HG03457 (cell line): Measurements from ENCODE around the gene CRABP2.

Experiments
- ATAC-seq: cut with Tn5 transposase; IDR thresholded peaks from one replicate; pipeline ENCODE4 v1.9.1; 2021; ENCODE audit warnings: moderate number of reproducible peaks; ENCODE audit not compliant: unreplicated experiment

The CRABP2 gene

DNA sequence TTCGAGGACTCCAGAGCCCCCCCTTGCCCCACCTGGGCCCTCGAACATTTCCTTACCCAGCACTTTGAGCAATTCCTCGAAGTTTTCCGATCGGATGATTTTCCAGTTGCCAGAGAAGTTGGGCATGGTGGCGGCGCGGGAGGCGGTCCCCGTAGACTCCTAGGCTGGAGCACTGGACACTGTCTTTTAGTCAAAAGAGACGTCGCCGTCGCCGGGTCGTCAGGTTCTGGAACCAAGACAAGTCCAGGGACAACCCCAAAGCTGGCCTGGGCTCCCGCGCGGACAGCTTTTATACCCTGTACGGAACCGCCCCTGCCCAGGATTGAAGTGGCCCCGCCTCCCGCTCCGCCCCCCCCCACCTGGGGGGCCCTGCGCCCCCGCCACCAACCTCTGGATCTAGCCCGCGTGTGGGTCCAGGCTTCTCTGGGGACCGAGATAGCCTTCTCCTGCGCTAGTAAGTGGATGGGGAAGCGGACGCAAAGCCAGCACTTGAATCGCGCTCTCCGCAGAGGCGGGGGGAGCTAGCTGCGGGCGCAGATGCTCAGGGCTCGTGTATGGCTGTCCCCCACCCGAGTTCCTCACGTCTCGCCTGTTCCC, at the start of gene CRABP2:
Gene CRABP2, minus strand, starts transcription at position 263 of the 597 bp plus-strand sequence. Its CDS starts 137 bp downstream, at position 126.
- no peak for ATAC-seq

GRCh38 chr1:156754219-156754618, 48.8 kb upstream of the CRABP2 start:
- ATAC-seq: no peak

- ATAC-seq: no peak
These were observed 47.6 kb upstream of the CRABP2 start for GRCh38 chr1:156752843-156753482.

GRCh38 chr1:156751757-156752481, 46.5 kb upstream of the CRABP2 start:
- peak; percentile 64 for ATAC-seq

GRCh38 chr1:156751451-156751756, 46.0 kb upstream of the CRABP2 start, which contains the start of gene HDGF:
HDGF (minus strand) TSS chr1:156751675; CDS start chr1:156751429, 246 bp downstream.
- no peak for ATAC-seq

DNA sequence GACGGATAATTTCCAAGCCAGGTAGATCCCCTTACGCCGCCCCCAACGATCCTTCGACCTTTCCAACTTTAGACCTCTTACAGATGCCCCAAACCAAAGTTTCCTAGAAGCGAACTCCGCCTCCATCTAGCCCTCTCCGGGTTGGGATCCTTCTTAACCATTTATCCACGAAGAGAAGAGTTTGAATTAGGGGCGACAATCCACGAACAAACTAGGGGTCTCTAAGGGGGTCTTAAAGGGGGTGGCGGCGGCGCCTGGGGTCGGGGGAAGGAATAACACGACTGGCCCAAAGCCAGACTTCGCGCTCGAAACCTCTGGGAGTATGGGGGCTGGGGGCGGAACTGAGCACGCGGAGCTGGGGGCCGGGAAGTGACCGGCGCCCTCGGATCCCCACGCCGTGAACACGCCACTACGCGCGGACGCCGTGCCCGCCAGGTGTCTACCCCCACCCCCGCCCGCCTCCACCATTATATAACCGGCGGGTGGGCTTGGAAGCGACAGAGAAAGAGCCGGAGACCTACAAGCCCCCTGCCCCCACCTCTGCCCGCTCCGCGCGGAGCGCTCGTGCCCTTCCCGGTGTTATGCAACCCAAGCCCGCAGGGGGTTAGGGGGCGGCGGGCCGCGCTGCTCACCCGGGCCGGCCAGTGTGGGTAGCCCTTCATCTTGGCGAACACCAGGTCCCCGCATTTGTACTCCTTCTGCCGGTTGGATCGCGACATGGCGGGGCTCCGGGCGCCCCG, 45.5 kb upstream of the CRABP2 start:
- ATAC-seq: no peak

GRCh38 chr1:156750191-156750672, 44.8 kb upstream of the CRABP2 start:
- ATAC-seq: no peak

DNA sequence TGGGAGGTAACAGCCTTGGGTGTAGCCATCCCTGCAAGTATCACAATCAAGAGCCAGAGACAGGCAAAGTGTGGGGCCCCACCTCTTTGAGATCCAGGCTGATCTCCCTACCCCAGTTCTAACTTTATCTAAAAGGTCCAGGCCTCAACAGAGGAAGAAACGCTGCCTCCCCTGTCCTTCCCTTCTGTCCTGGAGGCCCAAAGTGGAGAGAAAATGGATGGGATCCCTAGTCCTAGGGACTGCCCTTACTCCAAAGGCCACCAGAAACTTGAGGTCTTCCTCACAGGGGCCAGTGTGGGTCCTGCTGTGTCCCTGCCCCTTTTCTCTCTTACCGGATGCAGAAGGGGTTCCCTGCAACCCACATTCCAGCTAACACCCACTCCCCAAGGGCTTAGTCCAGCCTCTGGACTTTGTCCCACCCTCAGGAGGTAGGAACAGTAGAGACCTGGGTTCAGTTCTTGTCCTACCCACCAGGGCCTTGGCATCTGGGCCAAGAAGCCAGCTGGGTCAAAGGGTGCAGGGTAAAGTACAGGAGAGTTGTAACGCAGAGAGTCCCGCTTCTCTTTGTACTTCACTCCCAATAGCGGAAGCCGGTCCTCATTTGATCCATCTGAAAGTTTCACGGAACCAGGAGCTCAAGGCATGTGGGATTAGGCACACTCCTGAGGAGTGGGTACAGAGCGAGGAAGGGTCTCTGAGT, 44.2 kb upstream of the CRABP2 start:
- no peak for ATAC-seq

- ATAC-seq: no peak
These were observed 43.5 kb upstream of the CRABP2 start for GRCh38 chr1:156748670-156749418.

DNA sequence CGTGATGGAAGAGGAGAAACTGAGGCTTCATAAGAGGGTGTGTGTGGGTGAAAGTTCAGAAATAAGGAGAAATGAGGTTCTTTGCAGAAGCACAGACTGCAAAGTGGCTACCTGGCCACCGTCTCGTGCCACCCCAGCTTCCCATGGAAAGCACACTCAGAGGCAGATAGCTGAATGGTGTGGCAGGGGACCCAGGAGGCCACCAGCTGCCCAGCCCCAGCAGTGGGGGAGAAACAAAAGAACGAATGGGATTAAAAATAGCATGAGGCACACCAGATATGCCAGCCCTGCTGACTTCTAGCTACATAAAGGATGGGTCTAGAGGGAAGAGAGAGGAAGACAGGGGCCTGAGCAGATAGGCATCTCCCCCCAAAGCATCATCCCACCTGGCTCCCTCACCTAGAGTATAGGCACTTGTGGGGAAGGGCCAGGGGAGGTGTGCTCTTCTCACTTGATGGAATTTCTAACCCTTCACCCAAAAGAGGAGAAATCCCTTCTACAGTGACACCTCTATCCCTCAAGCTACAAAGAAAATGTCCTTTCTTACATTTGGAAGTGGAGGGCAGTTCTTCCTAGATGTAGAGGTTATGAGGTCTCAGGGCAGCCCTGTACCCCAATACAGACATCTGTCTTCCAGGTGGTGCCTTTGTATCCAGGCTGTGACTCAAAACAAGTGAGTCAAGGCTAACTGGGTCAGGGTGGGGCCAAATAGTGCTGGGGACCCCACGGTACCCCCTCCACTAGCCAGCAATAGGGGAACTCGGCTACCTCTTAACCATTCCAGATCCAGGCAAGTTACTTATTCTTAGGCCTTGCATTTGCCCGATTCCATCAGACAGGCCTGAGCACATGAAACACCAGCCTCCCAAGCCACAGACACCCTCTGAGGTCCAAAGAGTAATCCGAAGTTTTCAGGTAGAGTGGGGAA, 42.6 kb upstream of the CRABP2 start:
- no peak for ATAC-seq

GRCh38 chr1:156746728-156747631, 41.6 kb upstream of the CRABP2 start:
- ATAC-seq: no peak

DNA sequence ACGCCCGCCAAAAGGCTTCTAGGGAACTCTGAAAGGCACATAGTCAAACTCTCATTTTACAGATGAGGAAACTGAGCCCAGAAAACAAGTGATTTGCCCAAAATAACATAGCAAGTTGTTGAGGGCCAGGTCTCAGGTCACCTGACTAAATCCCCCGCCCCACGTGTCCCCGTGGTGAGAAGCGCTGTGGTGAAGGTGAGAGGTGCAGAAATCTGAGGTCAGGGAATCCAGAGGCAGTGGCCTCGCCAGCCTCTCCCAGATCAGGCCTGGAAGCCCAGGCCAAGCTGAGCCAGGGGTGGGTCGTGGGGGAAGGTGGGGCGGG, 41.0 kb upstream of the CRABP2 start:
- ATAC-seq: no peak

DNA sequence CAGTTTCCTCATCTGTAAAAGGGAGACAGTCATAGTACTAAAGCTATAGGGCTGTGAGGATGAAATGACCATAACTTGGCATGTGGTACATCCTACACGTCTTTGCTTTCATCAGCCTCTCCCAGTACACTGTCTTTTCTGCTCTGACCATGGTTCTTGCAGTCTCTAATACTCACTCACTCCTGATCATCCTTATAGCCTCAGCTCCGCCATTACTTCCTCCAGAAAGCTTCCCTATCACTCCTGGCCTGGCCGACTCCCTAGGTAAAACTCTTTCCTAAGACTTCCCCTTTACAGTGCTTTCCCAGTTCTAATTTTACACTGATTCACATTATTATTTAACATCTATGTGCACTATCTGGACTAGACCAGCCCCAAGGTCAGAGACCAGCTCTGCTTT, 40.5 kb upstream of the CRABP2 start:
- no peak for ATAC-seq

GRCh38 chr1:156744786-156745419, 39.5 kb upstream of the CRABP2 start:
- ATAC-seq: no peak

DNA sequence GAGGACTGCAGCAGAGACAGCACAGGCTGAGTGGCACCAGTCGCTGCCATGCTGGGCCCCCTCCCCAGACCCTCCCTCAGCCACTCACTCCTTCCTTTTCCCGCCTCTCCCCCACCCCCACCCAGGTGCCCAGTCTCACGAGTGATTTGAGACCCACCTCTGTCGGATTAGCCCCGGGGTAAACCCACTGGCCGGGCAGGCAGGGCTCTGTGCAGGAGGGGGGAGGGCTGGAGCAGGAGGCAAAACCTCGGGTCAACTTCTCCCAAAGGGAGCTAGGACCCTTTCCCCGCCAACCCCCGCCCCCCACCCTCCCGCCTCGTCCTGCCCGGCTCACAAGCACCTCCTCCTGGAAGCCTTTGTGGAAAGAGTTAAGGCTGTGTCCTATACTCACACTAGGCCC, 39.0 kb upstream of the CRABP2 start:
- no peak for ATAC-seq

- ATAC-seq: no peak
These were observed 38.3 kb upstream of the CRABP2 start for GRCh38 chr1:156743367-156744302.

DNA sequence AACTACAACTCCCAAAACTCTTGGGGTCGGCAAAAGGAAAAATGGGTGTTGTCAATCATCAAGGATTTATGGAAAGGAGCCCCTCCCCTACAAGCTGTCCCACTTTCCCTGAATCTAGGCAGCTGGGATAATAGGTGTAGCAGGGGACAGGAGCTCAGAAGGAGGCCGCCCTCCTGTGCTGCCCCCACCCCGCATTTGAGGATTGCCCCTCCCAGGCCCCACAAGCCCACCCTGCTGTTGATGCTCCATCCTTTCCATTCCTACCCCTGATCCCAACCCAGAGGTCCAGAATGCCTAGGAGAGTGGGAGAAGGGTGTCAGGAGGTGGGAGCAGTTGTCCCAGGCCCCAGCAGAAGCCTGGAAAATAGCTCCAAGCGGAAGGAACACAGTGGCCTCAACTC, 37.4 kb upstream of the CRABP2 start:
- ATAC-seq: no peak
